Breast epithelium (tissue), 4 donors: ENCODE results near the gene PRPF19. TPM values are rescaled to one million over a fixed set of nuclear protein-coding genes. Genes with fewer than 3 reads are reported as not detected.

Experiments used
- DNase-seq, 2 donors: peaks; one replicate each; pipeline ENCODE4 v3.0.0-alpha.2; 2019; ENCODE audit warnings: low spot score in 2 of 2
- H3K27ac ChIP-seq, 2 donors: fragments of 200-600 bp; sonication (generic) in 1 of 2; one replicate each; pipeline ENCODE4 v1.5.1; 2016 to 2019; ENCODE audit warnings: mild to moderate bottlenecking in 1 of 2
- H3K27me3 ChIP-seq, 2 donors: fragments of 200-600 bp; sonication (generic) in 1 of 2; one replicate each; pipeline versions ENCODE4 v1.5.1 to v1.6.0; 2017 to 2019; ENCODE audit warnings: control low read depth in 1 of 2, mild to moderate bottlenecking in 1 of 2
- H3K36me3 ChIP-seq: fragments of 200-600 bp; one replicate; pipeline ENCODE4 v1.5.1; 2019
- H3K4me1 ChIP-seq, 2 donors: fragments of 200-600 bp; sonication (generic); one replicate each; pipeline ENCODE4 v1.5.1; 2016 to 2019; ENCODE audit warnings: control low read depth in 1 of 2
- H3K4me3 ChIP-seq, 3 donors: fragments of 200-600 bp; sonication (generic); 1 replicate in 2 of 3; 2 replicates in 1 of 3; pipeline ENCODE4 v1.5.1; 2016 to 2019; ENCODE audit warnings: mild to moderate bottlenecking in 3 of 3, moderate library complexity in 2 of 3
- H3K9me3 ChIP-seq, 2 donors: fragments of 200-600 bp; sonication (generic) in 1 of 2; one replicate each; pipeline ENCODE4 v1.5.1; 2016 to 2019; ENCODE audit warnings: control low read depth in 1 of 2
- POLR2A ChIP-seq: fragments of 450-650 bp; IDR thresholded peaks from one replicate; pipeline ENCODE4 v1.6.1; 2016; ENCODE audit warnings: antibody characterized with exemption, mild to moderate bottlenecking, moderate library complexity
- POLR2AphosphoS5 ChIP-seq, 3 donors: sonication (generic); formaldehyde crosslinking; IDR thresholded peaks; one replicate each; pipeline ENCODE4 v1.6.1; 2017; ENCODE audit warnings: antibody characterized with exemption in 3 of 3
- intact Hi-C: fragments of 100-400 bp; cut with DNase I; formaldehyde crosslinking; loops from one replicate; pipeline ENCODE4 v1.15.1; 2023; ENCODE audit warnings: low total_unique reads
- total RNA-seq, 3 donors: library from RNA; depleted of rRNA; stranded (reverse); fragments of >200 nt; gene quantifications; one replicate each; pipeline ENCODE4 v1.1.0, GENCODE V29; 2016
- TF ChIP-seq, protein P1 (sequence below), 3 donors: fragments of 450-650 bp; IDR thresholded peaks; one replicate each; pipeline ENCODE4 v1.5.1; 2016 to 2017; ENCODE audit warnings: antibody characterized with exemption in 3 of 3, mild to moderate bottlenecking in 3 of 3, moderate library complexity in 3 of 3

PRPF19 gene
- total RNA-seq, 3 donors from 2014 or later, result 56.0 to 82.7 (median 81.3) TPM

DNA sequence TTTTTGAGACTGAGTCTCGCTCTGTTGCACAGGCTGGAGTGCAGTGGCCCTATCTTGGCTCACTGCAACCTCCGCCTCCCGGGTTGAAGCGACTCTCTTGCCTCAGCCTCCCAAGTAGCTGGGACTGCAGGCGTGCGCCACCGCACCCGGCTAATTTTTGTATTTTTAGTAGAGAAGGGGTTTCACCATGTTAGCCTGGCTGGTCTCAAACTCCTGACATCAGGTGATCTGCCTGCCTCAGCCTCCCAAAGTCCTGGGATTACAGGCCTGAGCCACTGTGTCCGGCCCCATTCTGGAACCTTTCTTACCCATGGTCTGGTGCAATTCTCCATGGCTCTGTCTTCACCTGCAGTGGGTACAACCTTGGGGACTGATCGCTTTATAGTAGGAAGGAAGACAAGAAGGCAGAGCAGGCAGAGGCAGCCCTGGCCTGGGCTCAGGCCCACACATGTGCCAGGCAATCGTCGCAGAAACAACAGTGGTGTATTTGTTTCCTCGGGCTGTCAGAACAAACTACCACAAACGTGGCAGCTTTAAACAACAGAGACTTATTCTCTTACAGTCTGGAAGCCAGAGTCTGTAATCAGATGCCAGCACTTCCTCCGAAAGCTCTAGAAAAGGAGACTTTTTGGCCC, 46.7 kb downstream of the PRPF19 start:
- H3K27me3 ChIP-seq, result no peaks in the 10 kb centered on the region
- TF ChIP-seq POLR2A (no peak), POLR2AphosphoS5 (IDR thresholded peaks at IDR 0.05) (no peak)
- TF ChIP-seq, protein P1, sequence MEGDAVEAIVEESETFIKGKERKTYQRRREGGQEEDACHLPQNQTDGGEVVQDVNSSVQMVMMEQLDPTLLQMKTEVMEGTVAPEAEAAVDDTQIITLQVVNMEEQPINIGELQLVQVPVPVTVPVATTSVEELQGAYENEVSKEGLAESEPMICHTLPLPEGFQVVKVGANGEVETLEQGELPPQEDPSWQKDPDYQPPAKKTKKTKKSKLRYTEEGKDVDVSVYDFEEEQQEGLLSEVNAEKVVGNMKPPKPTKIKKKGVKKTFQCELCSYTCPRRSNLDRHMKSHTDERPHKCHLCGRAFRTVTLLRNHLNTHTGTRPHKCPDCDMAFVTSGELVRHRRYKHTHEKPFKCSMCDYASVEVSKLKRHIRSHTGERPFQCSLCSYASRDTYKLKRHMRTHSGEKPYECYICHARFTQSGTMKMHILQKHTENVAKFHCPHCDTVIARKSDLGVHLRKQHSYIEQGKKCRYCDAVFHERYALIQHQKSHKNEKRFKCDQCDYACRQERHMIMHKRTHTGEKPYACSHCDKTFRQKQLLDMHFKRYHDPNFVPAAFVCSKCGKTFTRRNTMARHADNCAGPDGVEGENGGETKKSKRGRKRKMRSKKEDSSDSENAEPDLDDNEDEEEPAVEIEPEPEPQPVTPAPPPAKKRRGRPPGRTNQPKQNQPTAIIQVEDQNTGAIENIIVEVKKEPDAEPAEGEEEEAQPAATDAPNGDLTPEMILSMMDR (IDR thresholded peaks at IDR 0.05), result no peak
- peak in 1 of 2 donors; percentile 41 for DNase-seq
- no peaks in the 10 kb centered on the region for H3K4me1 ChIP-seq
- H3K27ac ChIP-seq, result no peak overlapping the region
- H3K9me3 ChIP-seq, result no peaks in the 10 kb centered on the region
- intact Hi-C loops, result no loop called here
- H3K36me3 ChIP-seq, result no peaks in the 10 kb centered on the region
- H3K4me3 ChIP-seq, result no peak overlapping the region

DNA sequence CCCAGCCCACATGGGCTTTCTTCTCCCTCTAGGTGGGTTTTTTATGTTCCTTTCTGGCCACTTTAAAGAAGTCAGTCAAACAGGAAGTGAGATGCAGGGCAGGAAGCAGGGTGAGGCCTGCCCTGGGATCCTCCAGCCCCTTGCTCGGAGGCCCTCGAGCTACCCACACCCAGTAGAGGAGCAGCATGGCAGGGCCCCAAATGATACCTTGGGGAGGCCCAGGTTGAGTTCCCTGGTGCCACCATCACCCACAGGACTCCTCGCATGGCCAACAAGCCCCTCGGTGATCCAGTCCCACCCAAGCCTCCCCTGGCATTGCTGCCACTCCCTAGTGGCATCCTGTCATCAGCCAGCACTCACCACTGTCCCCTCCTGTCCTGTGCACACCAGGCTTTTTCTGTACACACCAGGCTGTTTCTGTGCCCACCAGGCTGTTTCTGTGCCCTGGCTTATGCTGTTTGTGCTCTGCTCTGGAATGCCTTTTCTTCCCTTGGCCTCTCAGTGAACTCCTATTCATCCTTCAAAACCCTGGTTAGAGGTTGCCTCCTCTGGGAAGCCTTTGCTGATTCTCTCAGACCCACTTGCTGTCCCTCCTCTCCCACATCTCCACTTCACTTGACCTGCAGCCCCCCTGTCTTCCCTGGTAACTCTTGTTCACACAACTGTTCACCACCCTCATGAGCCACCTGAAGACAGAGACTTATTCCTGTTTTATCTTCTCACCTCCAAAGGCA, 47.5 kb downstream of the PRPF19 start:
- TF ChIP-seq POLR2AphosphoS5 (IDR thresholded peaks at IDR 0.05), result no peak
- no peak for TF ChIP-seq POLR2A
- TF ChIP-seq, protein P1 (IDR thresholded peaks at IDR 0.05), result no peak
- no peak for DNase-seq

DNA sequence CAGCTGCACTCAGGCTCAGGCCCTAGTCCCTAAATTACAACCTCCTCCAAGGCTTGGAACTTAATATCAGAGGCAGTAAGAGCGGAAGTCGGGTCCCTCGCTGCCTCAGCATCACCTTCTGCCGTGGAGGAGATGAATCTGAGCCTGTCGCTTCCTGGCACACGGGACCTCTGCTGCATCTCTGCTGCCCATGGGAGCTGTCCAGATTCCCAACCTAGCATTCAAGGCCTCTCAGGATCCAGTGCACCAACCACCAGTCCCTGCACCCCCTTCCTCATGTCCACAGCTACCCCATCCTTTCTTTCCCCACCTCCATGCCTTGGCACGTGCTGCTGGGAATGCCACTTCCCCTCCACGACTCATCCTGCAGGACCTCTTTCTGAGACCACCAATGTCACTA, 48.1 kb downstream of the PRPF19 start:
- intact Hi-C loops, result no loop called here
- DNase-seq, result no peak
- no peak for TF ChIP-seq POLR2AphosphoS5 (IDR thresholded peaks at IDR 0.05)
- TF ChIP-seq POLR2A, result no peak
- TF ChIP-seq, protein P1 (IDR thresholded peaks at IDR 0.05), result no peak

More for the DNA sequence above, 47.5 kb downstream of the PRPF19 start:
- Histone ChIP-seq H3K27ac (no peak overlapping the region), H3K27me3 (no peaks in the 10 kb centered on the region), H3K9me3 (no peaks in the 10 kb centered on the region), H3K36me3 (no peaks in the 10 kb centered on the region), H3K4me3 (no peak overlapping the region), H3K4me1 (no peaks in the 10 kb centered on the region)
- intact Hi-C loops, result no loop called here

GRCh38 chr11:60857378-60858232, 48.8 kb downstream of the PRPF19 start:
- no peak overlapping the region for H3K27ac ChIP-seq

More for the DNA sequence above, 48.1 kb downstream of the PRPF19 start:
- H3K36me3 ChIP-seq, result no peaks in the 10 kb centered on the region
- no peaks in the 10 kb centered on the region for H3K9me3 ChIP-seq
- H3K4me1 ChIP-seq, result no peaks in the 10 kb centered on the region
- no peaks in the 10 kb centered on the region for H3K27me3 ChIP-seq
- H3K27ac ChIP-seq, result no peak overlapping the region
- H3K4me3 ChIP-seq, result no peak overlapping the region

More at GRCh38 chr11:60857378-60858232, 48.8 kb downstream of the PRPF19 start:
- Histone ChIP-seq H3K27me3 (no peaks in the 10 kb centered on the region), H3K4me1 (no peaks in the 10 kb centered on the region), H3K4me3 (no peak overlapping the region), H3K36me3 (no peaks in the 10 kb centered on the region), H3K9me3 (no peaks in the 10 kb centered on the region)
- intact Hi-C loops, result no loop called here
- no peak for DNase-seq
- no peak for TF ChIP-seq POLR2A
- TF ChIP-seq, protein P1 (IDR thresholded peaks at IDR 0.05), result no peak
- no peak for TF ChIP-seq POLR2AphosphoS5 (IDR thresholded peaks at IDR 0.05)
